MM.1S (cell line): ENCODE measurements around the gene OGG1.

Experiments
- DNase-seq: peaks from one replicate; pipeline ENCODE4 v3.0.0-alpha.2; 2015
- H2AFZ ChIP-seq: fragments of 300-600 bp; sonication (generic); 2 replicates; pipeline ENCODE4 v1.6.0; 2016; ENCODE audit warnings: antibody characterized with exemption, low read length
- H3F3A ChIP-seq: fragments of 300-600 bp; sonication (generic); 2 replicates; pipeline ENCODE4 v1.6.1; 2016; ENCODE audit warnings: mild to moderate bottlenecking, antibody characterized with exemption, low read length, moderate library complexity, mixed read lengths; ENCODE audit not compliant: insufficient read depth
- H3K27ac ChIP-seq: fragments of 300-600 bp; sonication (generic); 2 replicates; pipeline ENCODE4 v1.5.1; 2016; ENCODE audit warnings: mild to moderate bottlenecking, low read length
- H3K27me3 ChIP-seq: fragments of 300-600 bp; sonication (generic); replicated peaks from 2 replicates; pipeline ENCODE4 v1.6.0; 2016; ENCODE audit warnings: low read length; ENCODE audit not compliant: insufficient read depth
- H3K36me3 ChIP-seq: fragments of 300-600 bp; sonication (generic); replicated peaks from 2 replicates; pipeline ENCODE4 v1.6.1; 2016; ENCODE audit warnings: mild to moderate bottlenecking, low read length, mixed read lengths; ENCODE audit not compliant: insufficient read depth
- H3K4me1 ChIP-seq: fragments of 300-600 bp; sonication (generic); 2 replicates; pipeline ENCODE4 v1.6.1; 2016; ENCODE audit warnings: low read length, mixed read lengths
- H3K4me2 ChIP-seq: fragments of 300-600 bp; sonication (generic); 2 replicates; pipeline ENCODE4 v1.6.0; 2016; ENCODE audit warnings: low read depth, low read length
- H3K4me3 ChIP-seq: fragments of 300-600 bp; sonication (generic); 2 replicates; pipeline ENCODE4 v1.5.1; 2016; ENCODE audit warnings: low read length, mixed read lengths
- H3K79me2 ChIP-seq: fragments of 300-600 bp; sonication (generic); 2 replicates; pipeline ENCODE4 v1.6.1; 2016; ENCODE audit warnings: mixed run types, low read length, mixed read lengths
- H3K9ac ChIP-seq: fragments of 300-600 bp; sonication (generic); 2 replicates; pipeline ENCODE4 v1.6.1; 2016; ENCODE audit warnings: low read length, mixed read lengths
- H3K9me2 ChIP-seq: fragments of 300-600 bp; sonication (generic); replicated peaks from 2 replicates; pipeline ENCODE4 v1.6.1; 2016; ENCODE audit warnings: mild to moderate bottlenecking, low read length, mixed read lengths; ENCODE audit not compliant: insufficient read depth
- H3K9me3 ChIP-seq: fragments of 300-600 bp; sonication (generic); replicated peaks from 2 replicates; pipeline ENCODE4 v1.6.1; 2016; ENCODE audit warnings: mild to moderate bottlenecking, low read length, mixed read lengths; ENCODE audit not compliant: insufficient read depth
- H4K20me1 ChIP-seq: fragments of 300-600 bp; sonication (generic); 2 replicates; pipeline ENCODE4 v1.6.1; 2016; ENCODE audit warnings: mild to moderate bottlenecking, low read length, moderate library complexity, mixed read lengths; ENCODE audit not compliant: insufficient read depth
- CTCF ChIP-seq: fragments of 300-600 bp; sonication (generic); IDR thresholded peaks from 2 replicates; pipeline ENCODE4 v1.5.1; 2016; ENCODE audit warnings: antibody characterized with exemption, low read length, mixed read lengths
- EZH2 ChIP-seq: fragments of 300-600 bp; sonication (generic); optimal IDR thresholded peaks from 2 replicates; pipeline ENCODE3; 2017; ENCODE audit warnings: low read depth, mild to moderate bottlenecking, antibody characterized with exemption, low read length, mixed read lengths
- EZH2phosphoT487 ChIP-seq: fragments of 300-600 bp; sonication (generic); IDR thresholded peaks from 2 replicates; pipeline ENCODE4 v1.6.1; 2018; ENCODE audit warnings: antibody characterized with exemption, low read length

OGG1 gene

DNA sequence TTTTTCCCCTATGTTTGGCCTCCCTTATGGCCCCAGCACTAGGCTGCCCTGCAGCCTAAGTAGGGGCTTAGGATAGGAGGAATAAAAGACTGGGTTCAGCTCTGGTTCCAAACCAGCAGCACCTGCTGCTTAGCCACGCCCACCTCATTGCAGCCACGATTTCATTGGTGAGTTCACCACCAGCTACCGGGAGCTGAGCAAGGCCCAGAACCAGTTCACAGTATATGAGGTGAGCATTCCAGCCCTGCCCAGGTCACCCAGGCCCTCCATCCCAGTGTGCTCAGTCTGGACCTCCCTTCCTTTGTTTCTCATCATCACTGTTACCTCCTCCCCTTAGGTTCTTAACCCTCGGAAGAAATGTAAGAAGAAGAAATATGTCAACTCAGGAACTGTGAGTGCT lies 34.6 kb upstream of the OGG1 start:
- Histone ChIP-seq H3K9me2 (no peaks in the 10 kb centered on the region), H3K4me3 (no peak overlapping the region), H2AFZ (no peak overlapping the region), H3K9me3 (no peaks in the 10 kb centered on the region), H3K4me2 (no peak overlapping the region), H3K79me2 (no peaks in the 10 kb centered on the region), H3K36me3 (no peaks in the 10 kb centered on the region), H3K27ac (no peak overlapping the region), H4K20me1 (no peaks in the 10 kb centered on the region), H3F3A (no peaks in the 10 kb centered on the region), H3K9ac (no peak overlapping the region), H3K4me1 (no peaks in the 10 kb centered on the region), H3K27me3 (no peaks in the 10 kb centered on the region)
- TF ChIP-seq EZH2 (no peak), EZH2phosphoT487 (no peak), CTCF (no peak)
- DNase-seq, result no peak

- no peak for DNase-seq
- Histone ChIP-seq H3F3A (no peaks in the 10 kb centered on the region), H3K79me2 (no peaks in the 10 kb centered on the region), H2AFZ (no peak overlapping the region), H3K4me3 (no peak overlapping the region), H3K4me1 (no peaks in the 10 kb centered on the region), H4K20me1 (no peaks in the 10 kb centered on the region), H3K9ac (no peak overlapping the region), H3K9me2 (no peaks in the 10 kb centered on the region), H3K4me2 (no peak overlapping the region), H3K9me3 (no peaks in the 10 kb centered on the region), H3K36me3 (no peaks in the 10 kb centered on the region), H3K27me3 (no peaks in the 10 kb centered on the region), H3K27ac (no peak overlapping the region)
- TF ChIP-seq EZH2phosphoT487, result no peak
- TF ChIP-seq CTCF, result no peak; the same call in 1 of the 2 replicates
- no peak for TF ChIP-seq EZH2
These were observed 33.9 kb upstream of the OGG1 start for GRCh38 chr3:9715764-9716437.

DNA sequence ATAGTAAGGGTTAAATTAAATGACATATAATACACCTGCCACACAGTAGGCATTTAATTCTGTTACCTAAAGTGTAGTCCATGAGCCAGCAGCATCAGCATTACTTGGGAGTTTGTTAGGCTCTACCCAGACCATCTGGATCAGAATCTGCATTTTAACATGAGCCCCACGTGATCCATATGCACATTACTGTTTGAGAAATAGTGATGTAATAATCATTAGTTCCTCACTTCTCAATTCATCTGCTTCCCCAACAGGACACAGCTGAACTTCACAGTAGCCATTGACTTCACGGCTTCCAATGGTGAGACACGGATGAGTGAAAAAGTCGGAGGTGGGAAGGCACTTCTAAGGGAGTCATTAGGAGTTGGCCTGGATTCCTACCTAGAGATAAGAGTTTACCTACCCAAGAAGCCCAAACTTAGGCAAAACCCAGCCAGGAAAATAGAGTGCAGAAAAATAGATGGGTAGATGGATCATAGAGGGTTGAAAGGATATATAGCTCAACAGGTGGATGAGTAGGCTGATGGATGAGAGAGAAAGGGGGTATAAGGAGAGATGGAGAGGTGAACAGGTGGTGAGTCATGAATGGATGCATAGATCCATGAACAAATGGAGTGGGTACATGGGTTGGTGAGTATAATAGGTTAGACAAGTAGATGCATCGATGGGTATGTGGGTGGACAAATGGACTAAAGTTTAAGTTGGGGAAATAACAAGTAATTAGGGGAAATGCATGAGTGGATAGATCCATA lies 32.8 kb upstream of the OGG1 start:
- Histone ChIP-seq H3F3A (no peaks in the 10 kb centered on the region), H3K79me2 (no peaks in the 10 kb centered on the region), H3K9ac (no peak overlapping the region), H3K4me1 (no peaks in the 10 kb centered on the region), H3K9me3 (no peaks in the 10 kb centered on the region), H3K27ac (no peak overlapping the region), H3K27me3 (no peaks in the 10 kb centered on the region), H3K9me2 (no peaks in the 10 kb centered on the region), H3K36me3 (no peaks in the 10 kb centered on the region), H2AFZ (no peak overlapping the region), H3K4me2 (no peak overlapping the region), H3K4me3 (no peak overlapping the region), H4K20me1 (no peaks in the 10 kb centered on the region)
- TF ChIP-seq EZH2phosphoT487 (no peak), EZH2 (no peak), CTCF (no peak)
- no peak for DNase-seq
